HG03025 (cell line): ENCODE results near the gene BMI1.
"Not testable (repeated sequence)": the region's sequence is repeated elsewhere in the genome, so short reads cannot be mapped to it uniquely, and the experiment has no call there.

Source experiments
- ATAC-seq: cut with Tn5 transposase; IDR thresholded peaks from one replicate; pipeline ENCODE4 v1.9.1; 2021; ENCODE audit warnings: mild to moderate bottlenecking, moderate library complexity; ENCODE audit not compliant: unreplicated experiment, low FRiP score

The BMI1 gene

GRCh38 chr10:22320591-22321155 lies at the start of gene BMI1:
TSS of gene BMI1 (plus strand) at chr10:22321099. CDS start at chr10:22326450, 5,351 bp downstream.
- no peak for ATAC-seq

GRCh38 chr10:22271786-22272185 lies 49.1 kb upstream of the BMI1 start:
- ATAC-seq: no peak

- ATAC-seq: no peak
These were observed 42.5 kb upstream of the BMI1 start for GRCh38 chr10:22278441-22278782.

- no peak for ATAC-seq
These were observed 40.8 kb upstream of the BMI1 start for GRCh38 chr10:22280078-22280477.

GRCh38 chr10:22285130-22285529 lies 35.8 kb upstream of the BMI1 start:
- ATAC-seq: no peak

GRCh38 chr10:22293747-22294404 lies 27.0 kb upstream of the BMI1 start:
- ATAC-seq: no peak

- no peak for ATAC-seq
These were observed 26.2 kb upstream of the BMI1 start for GRCh38 chr10:22294694-22295093.

- no peak for ATAC-seq
These were observed 19.7 kb upstream of the BMI1 start for GRCh38 chr10:22301193-22301592.

- no peak for ATAC-seq
These were observed 17.4 kb upstream of the BMI1 start for GRCh38 chr10:22303461-22303860.

- ATAC-seq: no peak
These were observed 15.2 kb upstream of the BMI1 start for GRCh38 chr10:22305721-22306120.

GRCh38 chr10:22308390-22308789 lies 12.5 kb upstream of the BMI1 start:
- ATAC-seq: peak; percentile 95

GRCh38 chr10:22309180-22310000 lies 11.5 kb upstream of the BMI1 start:
- no peak for ATAC-seq

- not testable (repeated sequence) for ATAC-seq
These were observed 10.9 kb upstream of the BMI1 start for GRCh38 chr10:22310012-22310411.

- no peak for ATAC-seq
These were observed 10.0 kb upstream of the BMI1 start for GRCh38 chr10:22310928-22311327.

- ATAC-seq: no peak
These were observed 6.0 kb upstream of the BMI1 start for GRCh38 chr10:22314852-22315251.

GRCh38 chr10:22315455-22316285 lies 5.2 kb upstream of the BMI1 start:
- no peak for ATAC-seq

GRCh38 chr10:22316286-22317075 lies 4.4 kb upstream of the BMI1 start, which contains the start of gene COMMD3:
TSS of gene COMMD3 (plus strand) at chr10:22316388. CDS start at chr10:22316418, 30 bp downstream.
- ATAC-seq: peak; percentile 66

- peak; percentile 20 for ATAC-seq
These were observed 3.9 kb upstream of the BMI1 start for GRCh38 chr10:22317076-22317370.

- no peak for ATAC-seq
These were observed 2.9 kb upstream of the BMI1 start for GRCh38 chr10:22317771-22318565.
